HG03025 (cell line): Measurements from ENCODE around the gene PUSL1.

Experiments used
- ATAC-seq: cut with Tn5 transposase; IDR thresholded peaks from one replicate; pipeline ENCODE4 v1.9.1; 2021; ENCODE audit warnings: mild to moderate bottlenecking, moderate library complexity; ENCODE audit not compliant: unreplicated experiment, low FRiP score

The PUSL1 gene

GRCh38 chr1:1278620-1279019 lies 29.8 kb upstream of the PUSL1 start:
- no peak for ATAC-seq

GRCh38 chr1:1279028-1279427 lies 29.4 kb upstream of the PUSL1 start:
- ATAC-seq = no peak

- no peak for ATAC-seq
Measured at GRCh38 chr1:1280782-1281481, 27.5 kb upstream of the PUSL1 start.

GRCh38 chr1:1281533-1282321 lies 26.7 kb upstream of the PUSL1 start:
- ATAC-seq = no peak

- ATAC-seq = no peak
Measured at GRCh38 chr1:1282998-1283397, 25.4 kb upstream of the PUSL1 start.

GRCh38 chr1:1283821-1284220 lies 24.6 kb upstream of the PUSL1 start:
- ATAC-seq = no peak

- no peak for ATAC-seq
Measured at GRCh38 chr1:1284221-1285101, 23.9 kb upstream of the PUSL1 start.

GRCh38 chr1:1285102-1285571 lies 23.3 kb upstream of the PUSL1 start:
- ATAC-seq = no peak

GRCh38 chr1:1285611-1286311 lies 22.6 kb upstream of the PUSL1 start:
- no peak for ATAC-seq

- ATAC-seq = no peak
Measured at GRCh38 chr1:1286313-1287261, 21.8 kb upstream of the PUSL1 start.

- ATAC-seq = no peak
Measured at GRCh38 chr1:1287288-1288110, 20.9 kb upstream of the PUSL1 start.

- ATAC-seq = no peak
Measured at GRCh38 chr1:1290238-1290731, 18.1 kb upstream of the PUSL1 start.

- no peak for ATAC-seq
Measured at GRCh38 chr1:1291023-1291528, 17.3 kb upstream of the PUSL1 start.

GRCh38 chr1:1291548-1292441 lies 16.6 kb upstream of the PUSL1 start:
- no peak for ATAC-seq

- ATAC-seq = no peak
Measured at GRCh38 chr1:1292442-1292779, 16.0 kb upstream of the PUSL1 start.

GRCh38 chr1:1292851-1293250 lies 15.5 kb upstream of the PUSL1 start:
- ATAC-seq = no peak
